Neural progenitor cell (in vitro differentiated cells): ENCODE results near the gene ADCY4. TPM values are rescaled to one million over a fixed set of nuclear protein-coding genes. Genes with fewer than 3 reads are reported as not detected.
A peak's percentile ranks its signal among the peaks of the same experiment; 100 is the strongest.

Experiments used
- DNase-seq: peaks from one replicate; pipeline ENCODE4 v3.0.0-alpha.2; 2016; ENCODE audit warnings: low spot score
- H2AFZ ChIP-seq: fragments of 200-600 bp; sonication (generic); replicated peaks from 2 replicates; pipeline ENCODE4 v1.6.1; 2016; ENCODE audit warnings: antibody characterized with exemption
- H3F3A ChIP-seq: fragments of 200-600 bp; sonication (generic); 2 replicates; pipeline ENCODE4 v1.6.1; 2016; ENCODE audit warnings: antibody characterized with exemption, low read depth
- H3K27ac ChIP-seq: fragments of 200-600 bp; sonication (generic); 2 replicates; pipeline ENCODE4 v1.5.1; 2016; ENCODE audit warnings: mild to moderate bottlenecking
- H3K27me3 ChIP-seq: fragments of 200-600 bp; sonication (generic); 2 replicates; pipeline ENCODE4 v1.6.1; 2016; ENCODE audit warnings: mild to moderate bottlenecking, moderate library complexity
- H3K36me3 ChIP-seq: fragments of 200-600 bp; sonication (generic); 2 replicates; pipeline ENCODE4 v1.5.1; 2016
- H3K4me1 ChIP-seq: fragments of 200-600 bp; sonication (generic); 2 replicates; pipeline ENCODE4 v1.6.1; 2016; ENCODE audit warnings: mixed run types
- H3K4me2 ChIP-seq: fragments of 200-600 bp; sonication (generic); 2 replicates; pipeline ENCODE4 v1.6.1; 2016
- H3K4me3 ChIP-seq: fragments of 200-600 bp; sonication (generic); 2 replicates; pipeline ENCODE4 v1.5.1; 2016
- H3K79me2 ChIP-seq: fragments of 200-600 bp; sonication (generic); 2 replicates; pipeline ENCODE4 v1.6.1; 2016; ENCODE audit warnings: low read depth
- H3K9ac ChIP-seq: fragments of 200-600 bp; sonication (generic); 2 replicates; pipeline ENCODE4 v1.6.1; 2016
- H3K9me3 ChIP-seq: fragments of 200-600 bp; sonication (generic); 2 replicates; pipeline ENCODE4 v1.5.1; 2016; ENCODE audit warnings: low read depth
- H4K20me1 ChIP-seq: fragments of 200-600 bp; sonication (generic); 2 replicates; pipeline ENCODE4 v1.6.1; 2016; ENCODE audit warnings: low read depth
- H3K27ac Mint-ChIP-seq: 3 replicates; pipeline ENCODE4 v1.8.0; 2021; ENCODE audit warnings: mixed read lengths
- H3K27me3 Mint-ChIP-seq: 2 replicates; pipeline ENCODE4 v1.8.0; 2022; ENCODE audit warnings: low read depth, mild to moderate bottlenecking, inconsistent platforms, moderate library complexity, mixed read lengths; ENCODE audit not compliant: insufficient read depth
- H3K36me3 Mint-ChIP-seq: 3 replicates; pipeline ENCODE4 v1.8.0; 2021; ENCODE audit warnings: mixed read lengths
- H3K4me1 Mint-ChIP-seq: 3 replicates; pipeline ENCODE4 v1.8.0; 2021; ENCODE audit warnings: mixed read lengths
- H3K4me3 Mint-ChIP-seq: 3 replicates; pipeline ENCODE4 v1.8.0; 2021; ENCODE audit warnings: mild to moderate bottlenecking, moderate library complexity, mixed read lengths
- H3K9me3 Mint-ChIP-seq: 3 replicates; pipeline ENCODE4 v1.8.0; 2020; ENCODE audit warnings: mixed read lengths
- EZH2 ChIP-seq: fragments of 200-600 bp; sonication (generic); IDR thresholded peaks from 2 replicates; pipeline ENCODE4 v1.6.1; 2017; ENCODE audit warnings: antibody characterized with exemption, mild to moderate bottlenecking, moderate library complexity
- EZH2phosphoT487 ChIP-seq: fragments of 200-600 bp; sonication (generic); IDR thresholded peaks from 2 replicates; pipeline ENCODE4 v1.6.1; 2017; ENCODE audit warnings: antibody characterized with exemption
- small RNA-seq: library from RNA; depleted of rRNA; stranded (forward); fragments of <200 nt; gene quantifications from one replicate; pipeline ENCODE3, GENCODE V24; 2015
- total RNA-seq: library from RNA; depleted of rRNA; stranded (reverse); fragments of >200 nt; gene quantifications from 2 replicates; pipeline ENCODE4 v1.2.3, GENCODE V29; 2015; ENCODE audit warnings: low replicate concordance
- TF ChIP-seq, protein P1 (sequence below): fragments of 200-600 bp; sonication (generic); IDR thresholded peaks from 2 replicates; pipeline ENCODE4 v1.5.1; 2017; ENCODE audit warnings: antibody characterized with exemption, mild to moderate bottlenecking

ADCY4 gene
- total RNA-seq, 1 donor from 2014 or later: not detected

DNA sequence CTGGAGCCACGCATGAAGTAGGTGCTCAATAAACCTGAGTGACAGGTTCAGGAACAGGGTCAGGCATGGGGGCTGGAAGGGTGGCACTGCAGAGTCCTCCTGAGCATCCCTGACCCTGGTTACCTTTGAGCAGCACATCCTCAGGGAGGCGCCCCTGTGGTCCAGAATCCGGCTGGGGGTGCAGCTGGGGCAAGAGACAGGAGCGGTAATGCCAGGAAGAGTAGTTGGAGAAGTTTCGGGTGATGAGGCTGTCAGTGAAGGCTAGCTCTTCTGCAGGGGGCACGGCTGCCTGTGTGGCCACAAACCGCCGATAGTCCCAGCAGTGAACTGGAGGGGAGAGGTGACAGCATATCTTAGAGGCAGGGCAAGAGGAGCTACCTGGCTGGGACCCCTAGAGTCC is 65.5 kb downstream of the ADCY4 start:
- Histone ChIP-seq H3K4me1 (peaks cover 6% of the 10 kb centered on the region), H3K27me3 (no peaks in the 10 kb centered on the region), H4K20me1 (no peaks in the 10 kb centered on the region), H3K27ac (no peak overlapping the region), H3K4me2 (no peak overlapping the region), H3K4me3 (no peak overlapping the region), H3K36me3 (no peaks in the 10 kb centered on the region), H2AFZ (no peak overlapping the region), H3K79me2 (peaks cover 8% of the 10 kb centered on the region), H3F3A (peaks cover 10% of the 10 kb centered on the region), H3K9ac (no peak overlapping the region), H3K9me3 (no peaks in the 10 kb centered on the region)
- Mint-ChIP-seq H3K36me3 (peaks cover 2% of the 10 kb centered on the region), H3K27me3 (peaks cover 8% of the 10 kb centered on the region), H3K9me3 (no peaks in the 10 kb centered on the region), H3K27ac (no peak overlapping the region), H3K4me3 (peak overlapping the region; percentile 52), H3K4me1 (peaks cover 15% of the 10 kb centered on the region)
- TF ChIP-seq, protein P1, sequence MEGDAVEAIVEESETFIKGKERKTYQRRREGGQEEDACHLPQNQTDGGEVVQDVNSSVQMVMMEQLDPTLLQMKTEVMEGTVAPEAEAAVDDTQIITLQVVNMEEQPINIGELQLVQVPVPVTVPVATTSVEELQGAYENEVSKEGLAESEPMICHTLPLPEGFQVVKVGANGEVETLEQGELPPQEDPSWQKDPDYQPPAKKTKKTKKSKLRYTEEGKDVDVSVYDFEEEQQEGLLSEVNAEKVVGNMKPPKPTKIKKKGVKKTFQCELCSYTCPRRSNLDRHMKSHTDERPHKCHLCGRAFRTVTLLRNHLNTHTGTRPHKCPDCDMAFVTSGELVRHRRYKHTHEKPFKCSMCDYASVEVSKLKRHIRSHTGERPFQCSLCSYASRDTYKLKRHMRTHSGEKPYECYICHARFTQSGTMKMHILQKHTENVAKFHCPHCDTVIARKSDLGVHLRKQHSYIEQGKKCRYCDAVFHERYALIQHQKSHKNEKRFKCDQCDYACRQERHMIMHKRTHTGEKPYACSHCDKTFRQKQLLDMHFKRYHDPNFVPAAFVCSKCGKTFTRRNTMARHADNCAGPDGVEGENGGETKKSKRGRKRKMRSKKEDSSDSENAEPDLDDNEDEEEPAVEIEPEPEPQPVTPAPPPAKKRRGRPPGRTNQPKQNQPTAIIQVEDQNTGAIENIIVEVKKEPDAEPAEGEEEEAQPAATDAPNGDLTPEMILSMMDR: no peak
- TF ChIP-seq EZH2phosphoT487: no peak
- no peak for TF ChIP-seq EZH2
- DNase-seq: no peak

Small RNA genes within 50 kb of the gene (small RNA-seq; reads per million reads assigned to genes)
- not detected for gene RF00026

Other genes starting within 250 kb of the ADCY4 start
- 11.1 and 26.6 TPM in 2 replicates for gene PCK2, start 240.8 kb downstream of the ADCY4 start, total RNA-seq
- gene DCAF11, start 220.3 kb downstream of the ADCY4 start, total RNA-seq: 66.5 and 83.8 TPM in 2 replicates
- 0.54 and 1.9 TPM in 2 replicates for gene NRL, start 220.1 kb downstream of the ADCY4 start, total RNA-seq
- 0.77 and 1.2 TPM in 2 replicates for gene FITM1, start 204.4 kb downstream of the ADCY4 start, total RNA-seq
- 32.7 and 37.5 TPM in 2 replicates for gene PSME1, start 198.9 kb downstream of the ADCY4 start, total RNA-seq
- gene EMC9, start 193.5 kb downstream of the ADCY4 start, total RNA-seq: 14.0 and 23.8 TPM in 2 replicates
- gene PSME2, start 188.5 kb downstream of the ADCY4 start, total RNA-seq: 43.5 and 53.5 TPM in 2 replicates
- gene RNF31, start 187.6 kb downstream of the ADCY4 start, total RNA-seq: 28.8 and 38.3 TPM in 2 replicates
- gene IRF9, start 173.8 kb downstream of the ADCY4 start, total RNA-seq: 6.9 and 9.7 TPM in 2 replicates
- 34.6 and 59.8 TPM in 2 replicates for gene REC8, start 163.0 kb downstream of the ADCY4 start, total RNA-seq
- gene IPO4, start 146.3 kb downstream of the ADCY4 start, total RNA-seq: 15.9 and 35.5 TPM in 2 replicates
- gene TM9SF1, start 139.6 kb downstream of the ADCY4 start, total RNA-seq: 30.5 and 37.6 TPM in 2 replicates
- not detected in 2 replicates for gene TSSK4, start 129.4 kb downstream of the ADCY4 start, total RNA-seq
- gene CHMP4A, start 121.6 kb downstream of the ADCY4 start, total RNA-seq: 35.3 and 37.1 TPM in 2 replicates
- gene MDP1, start 119.0 kb downstream of the ADCY4 start, total RNA-seq: 18.3 and 20.1 TPM in 2 replicates
- gene NEDD8, start 102.7 kb downstream of the ADCY4 start, total RNA-seq: 170 and 220 TPM in 2 replicates
- 98.4 and 101 TPM in 2 replicates for gene GMPR2, start 102.1 kb downstream of the ADCY4 start, total RNA-seq
- 32.6 and 42.5 TPM in 2 replicates for gene TINF2, start 92.4 kb downstream of the ADCY4 start, total RNA-seq
- 2.6 and 4.9 TPM in 2 replicates for gene TGM1, start 71.9 kb downstream of the ADCY4 start, total RNA-seq
- gene RABGGTA, start 63.5 kb downstream of the ADCY4 start, total RNA-seq: 7.1 and 22.9 TPM in 2 replicates
- 19.7 and 27.4 TPM in 2 replicates for gene DHRS1, start 35.3 kb downstream of the ADCY4 start, total RNA-seq
- 14.8 and 24.7 TPM in 2 replicates for gene NOP9, start 35.2 kb downstream of the ADCY4 start, total RNA-seq
- gene CIDEB, start 27.1 kb downstream of the ADCY4 start, total RNA-seq: 0.12 TPM in 1 of 2 replicates, not detected in the other
- gene LTB4R2, start 24.9 kb downstream of the ADCY4 start, total RNA-seq: 1.8 and 9.0 TPM in 2 replicates
- gene LTB4R, start 23.6 kb downstream of the ADCY4 start, total RNA-seq: 1.9 and 4.6 TPM in 2 replicates
- not detected in 2 replicates for gene RIPK3, start 4.9 kb upstream of the ADCY4 start, total RNA-seq
- gene NFATC4, start 33.1 kb upstream of the ADCY4 start, total RNA-seq: 38.2 and 95.3 TPM in 2 replicates
- gene NYNRIN, start 63.9 kb upstream of the ADCY4 start, total RNA-seq: 15.5 and 34.3 TPM in 2 replicates
- 0.25 TPM in 1 of 2 replicates, not detected in the other for gene CBLN3, start 94.6 kb upstream of the ADCY4 start, total RNA-seq
- gene KHNYN, start 94.9 kb upstream of the ADCY4 start, total RNA-seq: 20.4 and 34.7 TPM in 2 replicates
- gene SDR39U1, start 107.7 kb upstream of the ADCY4 start, total RNA-seq: 19.0 and 37.8 TPM in 2 replicates
- gene CMA1, start 173.2 kb upstream of the ADCY4 start, total RNA-seq: not detected in 2 replicates
- not detected in 2 replicates for gene CTSG, start 241.2 kb upstream of the ADCY4 start, total RNA-seq